HCT116 (cell line): Measurements from ENCODE around the gene NEDD4L. TPM values are rescaled to one million over a fixed set of nuclear protein-coding genes. Genes with fewer than 3 reads are reported as not detected.

Experiments used
- ATAC-seq: fragments of 200-7000 bp; cut with Tn5 transposase; 2 replicates; pipeline ENCODE4 v1.9.1; 2020; ENCODE audit warnings: mild to moderate bottlenecking, moderate library complexity
- BruUV-seq: library from RNA; stranded (reverse); fragments of 400-500 nt; replicated peaks from 2 replicates; lab custom pipeline; 2021; lab: Mats Ljungman, UMichigan
- CTCF ChIA-PET: fragments of 300-600 bp; sonication (Branson Sonifier 250); formaldehyde crosslinking; loops from one replicate; lab custom pipeline; 2021; ENCODE audit warnings: antibody characterized with exemption; lab: Charles Lee
- POLR2A ChIA-PET: fragments of 300-600, 350-600 bp; sonication (Branson Sonifier 250); formaldehyde crosslinking; loops from one replicate; lab custom pipeline; 2021; ENCODE audit warnings: antibody characterized with exemption; lab: Charles Lee
- RAD21 ChIA-PET, 2 experiments: fragments of 300-600 bp; sonication (Branson Sonifier 250); formaldehyde crosslinking; loops; one replicate each; lab custom pipeline; 2023; ENCODE audit warnings: low total read pairs in 2 of 2; ENCODE audit not compliant: uncharacterized antibody in 2 of 2, unreplicated experiment in 2 of 2, low non-redundant PET in 1 of 2; lab: Charles Lee
- DNase-seq: peaks from one replicate; pipeline ENCODE4 v3.0.0-alpha.2; 2010; ENCODE audit warnings: low read depth, low spot score
- H2AFZ ChIP-seq: fragments of 200-600 bp; shearing (Covaris generic), sonication (generic); 2 replicates; pipeline ENCODE4 v1.6.1; 2017; ENCODE audit warnings: low read depth, mixed run types, mixed read lengths, antibody characterized with exemption, low read length; ENCODE audit not compliant: poor library complexity, severe bottlenecking
- H3K27ac ChIP-seq: 2 replicates; pipeline ENCODE4 v1.5.1; 2012; ENCODE audit warnings: low read depth, low read length
- H3K27me3 ChIP-seq: fragments of 200-600 bp; sonication (generic); 2 replicates; pipeline ENCODE4 v1.6.1; 2016; ENCODE audit warnings: mixed run types, low read length, mixed read lengths; ENCODE audit not compliant: insufficient read depth
- H3K36me3 ChIP-seq, 2 experiments: fragments of 200-500 bp in 1 of 2; fragments of 200-600 bp in 1 of 2; sonication (Bioruptor generic) in 1 of 2; sonication (generic) in 1 of 2; 2 replicates each; pipeline versions ENCODE4 v1.5.1 to v1.6.1; 2014 to 2016; ENCODE audit warnings: low read length in 2 of 2, inconsistent platforms in 1 of 2, mixed read lengths in 1 of 2, mixed run types in 1 of 2; ENCODE audit not compliant: insufficient read depth in 2 of 2, control insufficient read depth in 1 of 2
- H3K4me1 ChIP-seq, 2 experiments: fragments of 200-600 bp in 1 of 2; sonication (generic) in 1 of 2; 2 replicates each; pipeline versions ENCODE4 v1.5.1 to v1.6.1; 2012 to 2017; ENCODE audit warnings: low read length in 2 of 2, inconsistent platforms in 1 of 2, mild to moderate bottlenecking in 1 of 2, mixed read lengths in 1 of 2, mixed run types in 1 of 2, moderate library complexity in 1 of 2; ENCODE audit not compliant: insufficient read depth in 2 of 2, control insufficient read depth in 1 of 2
- H3K4me2 ChIP-seq: fragments of 200-600 bp; sonication (generic); 2 replicates; pipeline ENCODE4 v1.6.1; 2017; ENCODE audit warnings: mixed run types, low read length, mixed read lengths
- H3K4me3 ChIP-seq, 2 experiments: fragments of 200-600 bp in 1 of 2; sonication (generic) in 1 of 2; replicated peaks in 1 of 2; 2 replicates each; pipeline ENCODE4 v1.5.1; 2011 to 2016; ENCODE audit warnings: low read length in 2 of 2, control low read depth in 1 of 2, low read depth in 1 of 2, mild to moderate bottlenecking in 1 of 2, mixed read lengths in 1 of 2, mixed run types in 1 of 2
- H3K79me2 ChIP-seq: fragments of 200-600 bp; sonication (generic); 2 replicates; pipeline ENCODE4 v1.6.1; 2017; ENCODE audit warnings: mild to moderate bottlenecking, mixed run types, low read length, moderate library complexity, mixed read lengths; ENCODE audit not compliant: insufficient read depth
- H3K9ac ChIP-seq: fragments of 200-600 bp; sonication (generic); 2 replicates; pipeline ENCODE4 v1.6.1; 2016; ENCODE audit warnings: low read length, mixed read lengths
- H3K9me2 ChIP-seq: fragments of 200-600 bp; sonication (generic), shearing (Covaris generic); 2 replicates; pipeline ENCODE4 v1.6.1; 2017; ENCODE audit warnings: mixed run types, mild to moderate bottlenecking, moderate library complexity; ENCODE audit not compliant: insufficient read depth
- H3K9me3 ChIP-seq, 2 experiments: fragments of 200-500 bp in 1 of 2; fragments of 200-600 bp in 1 of 2; sonication (Bioruptor generic) in 1 of 2; sonication (generic) in 1 of 2; 2 replicates each; pipeline ENCODE4 v1.6.1; 2014 to 2017; ENCODE audit warnings: low read length in 2 of 2, mixed read lengths in 2 of 2, inconsistent platforms in 1 of 2, low read depth in 1 of 2, mild to moderate bottlenecking in 1 of 2, mixed run types in 1 of 2, moderate library complexity in 1 of 2; ENCODE audit not compliant: control insufficient read depth in 1 of 2, insufficient read depth in 1 of 2
- H4K20me1 ChIP-seq: fragments of 200-600 bp; sonication (generic), shearing (Covaris generic); 2 replicates; pipeline ENCODE4 v1.6.1; 2017; ENCODE audit warnings: mixed run types, mild to moderate bottlenecking, moderate library complexity; ENCODE audit not compliant: insufficient read depth
- EZH2 ChIP-seq: fragments of 200-600 bp; sonication (generic); IDR thresholded peaks from 2 replicates; pipeline ENCODE4 v1.6.1; 2017; ENCODE audit warnings: antibody characterized with exemption, mixed run types
- JUND ChIP-seq: IDR thresholded peaks from 2 replicates; pipeline ENCODE4 v1.6.1; 2012
- POLR2AphosphoS5 ChIP-seq: IDR thresholded peaks from 2 replicates; pipeline ENCODE4 v1.6.1; 2011; ENCODE audit warnings: mild to moderate bottlenecking, low read depth, low read length, moderate library complexity
- RAD21 ChIP-seq: IDR thresholded peaks from 2 replicates; pipeline ENCODE4 v1.6.1; 2012; ENCODE audit warnings: low read depth, mild to moderate bottlenecking
- YY1 ChIP-seq: IDR thresholded peaks from 2 replicates; pipeline ENCODE4 v1.6.1; 2011; ENCODE audit warnings: low read length, low read depth, moderate library complexity, mild to moderate bottlenecking; ENCODE audit not compliant: insufficient replicate concordance; ENCODE audit errors: extremely low read depth
- intact Hi-C: fragments of 100-400 bp; cut with micrococcal nuclease; formaldehyde crosslinking; loops from 2 replicates; pipeline ENCODE4 v1.10.0; 2022
- total RNA-seq: library from RNA; stranded (reverse); gene quantifications from one replicate; pipeline ENCODE4 v1.2.1, GENCODE V29; 2021; ENCODE audit not compliant: unreplicated experiment
- TF ChIP-seq, protein P1 (sequence below), 3 experiments: fragments of 200-600 bp in 1 of 3; sonication (generic) in 1 of 3; IDR thresholded peaks in 2 of 3; conservative IDR thresholded peaks in 1 of 3; 2 replicates each; pipeline ENCODE4 v1.5.1; 2012 to 2017; ENCODE audit warnings: low read depth in 2 of 3, low read length in 2 of 3, antibody characterized with exemption in 1 of 3, borderline replicate concordance in 1 of 3, control low read depth in 1 of 3, mild to moderate bottlenecking in 1 of 3, mixed read lengths in 1 of 3, mixed run types in 1 of 3, moderate library complexity in 1 of 3; ENCODE audit not compliant: insufficient read depth in 1 of 3

The NEDD4L gene
- total RNA-seq, 1 experiment from 2014 or later = 41.5 TPM

DNA sequence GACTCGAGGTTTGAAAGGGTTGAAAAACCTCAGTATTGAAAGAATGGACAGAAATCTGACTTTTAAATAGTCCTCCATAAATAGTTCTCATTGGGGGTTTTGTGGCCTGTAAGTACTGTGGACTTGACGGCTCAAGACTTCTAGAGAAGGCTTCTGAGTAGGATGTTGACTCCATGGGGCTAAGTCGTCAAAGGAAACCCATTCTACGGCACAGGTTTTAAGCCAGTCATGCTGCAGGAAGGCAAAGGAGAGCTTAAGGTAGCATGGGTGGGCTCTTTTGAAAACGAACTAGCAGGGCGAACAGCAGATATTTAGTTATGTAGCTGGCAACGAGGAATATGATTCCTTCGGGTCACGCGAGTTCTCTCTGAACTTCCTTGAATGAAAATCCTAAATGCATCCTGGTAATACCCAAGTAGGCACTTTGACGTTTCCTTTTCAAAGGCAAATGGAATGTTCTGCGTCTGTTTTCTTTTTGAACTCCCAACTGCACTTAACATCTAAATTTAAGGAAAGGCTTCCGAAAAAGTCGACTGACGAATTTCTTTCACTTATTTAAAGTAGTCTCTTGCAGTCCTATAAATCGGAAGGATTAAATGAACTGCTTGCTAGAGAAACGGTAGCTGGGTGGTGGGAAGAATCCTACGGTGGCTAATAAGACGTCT is 1.1 kb upstream of the NEDD4L start:
- intact Hi-C loops = loop anchor here (1.0 to 5.0 kb wide), 7 partner anchors 79 to 411 kb away; no protein-coding TSS in a partner anchor
- CTCF ChIA-PET = interaction anchor here (0.5 to 3.4 kb wide), 16 partner anchors 9 to 966 kb away, joined by 3 to 43 read pairs (median 5); no protein-coding TSS in a partner anchor
- H3K9ac ChIP-seq = peak overlapping the region; percentile 6; the same call in 1 of the 2 replicates

More for the DNA sequence above, 1.1 kb upstream of the NEDD4L start:
- no peaks in the 10 kb centered on the region for H3K27me3 ChIP-seq
- no peaks in the 10 kb centered on the region for H3K9me2 ChIP-seq
- H3K4me3 ChIP-seq = peak overlapping the region; percentile 80 to 81
- DNase-seq = no peak
- H3K4me1 ChIP-seq = peaks cover 11 to 21% of the 10 kb centered on the region in 2 experiments; a peak in 3 of 4 replicates
- ATAC-seq = no peak
- H3K79me2 ChIP-seq = no peaks in the 10 kb centered on the region
- H3K36me3 ChIP-seq = no peaks in the 10 kb centered on the region
- peak overlapping the region; percentile 82 for H2AFZ ChIP-seq
- ChIA-PET RAD21 (interaction anchor here (0.5 to 1.6 kb wide), 2 partner anchors 79 to 82 kb away, joined by 3 to 8 read pairs (median 5); no protein-coding TSS in a partner anchor), POLR2A (interaction anchor here (0.7 to 1.0 kb wide), 3 partner anchors 76 to 138 kb away, joined by 3 read pairs; no protein-coding TSS in a partner anchor)
- no TSS peak for BruUV-seq
- peak overlapping the region; percentile 99 for H3K4me2 ChIP-seq
- no peaks in the 10 kb centered on the region for H3K9me3 ChIP-seq
- TF ChIP-seq YY1 = no peak
- TF ChIP-seq JUND = no peak
- TF ChIP-seq, protein P1, sequence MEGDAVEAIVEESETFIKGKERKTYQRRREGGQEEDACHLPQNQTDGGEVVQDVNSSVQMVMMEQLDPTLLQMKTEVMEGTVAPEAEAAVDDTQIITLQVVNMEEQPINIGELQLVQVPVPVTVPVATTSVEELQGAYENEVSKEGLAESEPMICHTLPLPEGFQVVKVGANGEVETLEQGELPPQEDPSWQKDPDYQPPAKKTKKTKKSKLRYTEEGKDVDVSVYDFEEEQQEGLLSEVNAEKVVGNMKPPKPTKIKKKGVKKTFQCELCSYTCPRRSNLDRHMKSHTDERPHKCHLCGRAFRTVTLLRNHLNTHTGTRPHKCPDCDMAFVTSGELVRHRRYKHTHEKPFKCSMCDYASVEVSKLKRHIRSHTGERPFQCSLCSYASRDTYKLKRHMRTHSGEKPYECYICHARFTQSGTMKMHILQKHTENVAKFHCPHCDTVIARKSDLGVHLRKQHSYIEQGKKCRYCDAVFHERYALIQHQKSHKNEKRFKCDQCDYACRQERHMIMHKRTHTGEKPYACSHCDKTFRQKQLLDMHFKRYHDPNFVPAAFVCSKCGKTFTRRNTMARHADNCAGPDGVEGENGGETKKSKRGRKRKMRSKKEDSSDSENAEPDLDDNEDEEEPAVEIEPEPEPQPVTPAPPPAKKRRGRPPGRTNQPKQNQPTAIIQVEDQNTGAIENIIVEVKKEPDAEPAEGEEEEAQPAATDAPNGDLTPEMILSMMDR (IDR thresholded peaks at IDR 0.05 in 2 of 3, conservative IDR thresholded peaks at IDR 0.05 in 1 of 3; ENCODE audit: borderline replicate concordance in 1 of 3, insufficient read depth in 1 of 3, low read depth in 2 of 3, low read length in 2 of 3) = no peak
- TF ChIP-seq POLR2AphosphoS5 = no peak
- TF ChIP-seq EZH2 = no peak
- TF ChIP-seq RAD21 = no peak
- H3K27ac ChIP-seq = peak overlapping the region; percentile 82; the same call in 1 of the 2 replicates
- H4K20me1 ChIP-seq = no peaks in the 10 kb centered on the region
